NCI-H2227 treated with DMSO at 0.1 percent for 48 hours (cell line): ENCODE data around the gene FGFR3.

Experiments
- DNase-seq: peaks from one replicate; lab custom pipeline; 2025; lab: John Stamatoyannopoulos, UW

Gene FGFR3

GRCh38 chr4:1770245-1770644 is 22.8 kb upstream of the FGFR3 start:
- no peak for DNase-seq

DNA sequence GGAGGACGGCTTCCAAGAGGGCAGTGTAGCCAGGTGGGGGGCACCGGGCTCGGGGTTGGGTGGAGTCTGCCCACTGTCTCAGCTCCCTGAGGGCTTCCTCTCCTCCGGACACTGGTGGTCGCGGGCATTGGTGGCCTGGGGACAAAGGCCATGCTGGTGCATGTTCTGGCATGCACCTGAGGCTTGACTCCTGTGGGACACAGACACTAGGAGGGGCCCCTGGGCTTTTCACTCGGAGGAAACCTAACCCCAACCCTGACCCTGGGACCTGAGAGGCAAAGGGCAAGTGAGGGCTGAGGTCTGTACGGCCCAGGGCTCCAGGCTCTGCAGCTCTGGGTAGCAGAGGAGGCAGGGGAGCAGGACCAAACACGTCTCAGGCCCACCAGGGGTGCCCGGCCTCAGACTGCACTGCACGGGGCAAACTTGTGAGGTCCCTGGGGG is 22.3 kb upstream of the FGFR3 start:
- no peak for DNase-seq

GRCh38 chr4:1771555-1772305 is 21.4 kb upstream of the FGFR3 start:
- DNase-seq: no peak

GRCh38 chr4:1772853-1773538 is 20.1 kb upstream of the FGFR3 start:
- DNase-seq: no peak

DNA sequence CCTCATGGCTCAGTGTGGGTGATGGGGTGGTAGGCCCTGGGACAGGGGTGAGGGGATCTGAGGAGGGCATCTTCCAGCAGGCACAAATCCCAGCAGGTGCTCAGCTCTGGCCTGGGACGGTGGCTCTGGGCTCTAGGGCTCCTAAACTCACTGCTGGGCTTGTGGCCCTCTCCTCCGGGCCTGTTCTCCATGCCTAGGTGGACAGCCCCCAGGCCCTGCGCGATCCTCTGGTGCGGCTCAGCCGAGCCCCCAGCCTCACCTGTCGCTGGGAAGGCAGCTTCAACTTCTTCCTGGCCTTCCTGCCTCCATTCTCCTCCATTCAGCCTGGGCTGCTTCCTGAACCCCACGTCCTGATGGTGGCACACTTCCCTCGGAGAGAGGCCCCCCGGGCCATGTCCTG is 19.3 kb upstream of the FGFR3 start:
- no peak for DNase-seq

- DNase-seq: no peak
Observed at GRCh38 chr4:1775731-1776500, 17.2 kb upstream of the FGFR3 start.

- DNase-seq: no peak
Observed at GRCh38 chr4:1776521-1777161, 16.5 kb upstream of the FGFR3 start.

GRCh38 chr4:1777822-1778641 is 15.1 kb upstream of the FGFR3 start:
- no peak for DNase-seq

- no peak for DNase-seq
Observed at GRCh38 chr4:1778642-1779392, 14.3 kb upstream of the FGFR3 start.

DNA sequence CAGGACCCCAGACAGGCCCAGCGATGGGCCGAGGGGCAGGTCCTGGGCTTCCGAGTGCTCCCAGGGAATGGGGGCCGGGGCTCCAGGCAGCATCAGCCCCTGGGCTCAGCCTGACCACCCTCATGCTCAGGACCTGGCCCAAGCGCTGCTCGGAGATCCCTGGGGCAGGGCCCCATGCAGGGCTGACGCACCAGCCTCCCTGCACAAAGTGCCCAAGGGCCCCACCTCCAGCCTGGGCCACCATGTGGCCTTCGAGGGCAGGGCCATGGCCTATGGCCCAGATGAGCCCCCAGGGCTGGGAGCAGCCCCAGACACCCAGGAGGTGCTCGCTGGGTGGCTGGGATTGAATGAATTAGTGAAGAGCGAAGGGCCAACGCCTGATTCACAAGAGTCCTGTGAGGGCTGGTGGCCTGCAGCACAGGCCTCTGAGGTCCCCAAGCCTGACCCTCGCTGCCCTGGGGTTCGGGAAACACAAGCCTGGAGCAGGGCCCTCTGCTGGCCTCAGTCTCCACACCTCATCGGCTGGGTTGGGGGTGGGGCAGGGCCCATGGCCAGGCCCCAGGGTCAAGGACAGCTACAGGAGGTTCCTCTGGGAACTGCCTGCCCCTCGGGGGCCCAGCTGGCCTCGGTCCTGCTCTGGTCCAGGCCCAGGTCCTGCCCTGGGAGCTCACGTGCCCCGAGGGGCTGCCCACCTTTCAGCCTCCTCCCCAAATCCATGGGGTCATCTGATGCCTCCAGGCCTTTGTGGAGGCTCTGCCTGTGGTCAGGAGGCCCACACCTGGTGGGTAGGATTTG is 13.3 kb upstream of the FGFR3 start:
- DNase-seq: no peak

- no peak for DNase-seq
Observed at GRCh38 chr4:1780435-1780834, 12.7 kb upstream of the FGFR3 start.

DNA sequence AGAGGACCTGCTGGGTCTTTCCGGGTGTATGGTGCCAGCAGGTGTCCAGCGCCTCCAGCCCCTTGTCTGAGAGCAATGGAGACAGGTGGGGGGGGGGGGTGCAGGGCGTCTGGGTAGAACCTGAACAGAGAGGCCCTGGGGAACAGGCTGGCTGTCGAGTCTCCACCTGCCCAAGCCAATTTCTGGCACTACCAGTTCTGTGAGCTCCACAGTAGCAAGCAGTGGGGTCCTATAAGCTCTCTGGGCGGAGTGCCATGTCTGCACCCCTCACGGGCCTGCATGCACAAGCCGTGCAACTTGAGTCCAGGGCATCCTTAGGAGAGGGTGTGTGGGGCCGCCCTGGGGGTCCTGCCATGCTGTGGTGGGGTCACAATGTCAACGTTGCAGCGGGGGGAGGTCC is 10.1 kb upstream of the FGFR3 start:
- no peak for DNase-seq

- DNase-seq: no peak
Observed at GRCh38 chr4:1783970-1784369, 9.1 kb upstream of the FGFR3 start.

DNA sequence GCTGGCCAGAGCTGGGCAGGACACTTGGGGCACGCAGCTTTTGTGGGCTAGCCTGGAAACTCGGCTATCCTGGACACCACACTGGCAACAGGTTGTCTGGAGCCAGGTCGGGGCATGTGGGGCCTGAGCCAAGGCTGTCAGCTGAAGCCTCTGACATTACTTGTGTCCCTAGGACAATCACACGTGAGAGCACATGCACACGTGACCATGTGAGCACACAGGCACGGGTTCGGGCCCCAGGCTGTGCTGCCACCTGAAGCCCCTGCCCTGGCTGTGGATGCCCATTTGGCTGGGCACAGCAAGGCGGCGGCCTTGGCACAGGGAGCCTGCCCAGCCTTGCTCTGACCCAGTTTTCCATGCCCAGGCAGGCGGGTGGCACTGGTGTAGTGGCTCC is 8.7 kb upstream of the FGFR3 start:
- no peak for DNase-seq

GRCh38 chr4:1784789-1785591 is 8.1 kb upstream of the FGFR3 start:
- DNase-seq: no peak

DNA sequence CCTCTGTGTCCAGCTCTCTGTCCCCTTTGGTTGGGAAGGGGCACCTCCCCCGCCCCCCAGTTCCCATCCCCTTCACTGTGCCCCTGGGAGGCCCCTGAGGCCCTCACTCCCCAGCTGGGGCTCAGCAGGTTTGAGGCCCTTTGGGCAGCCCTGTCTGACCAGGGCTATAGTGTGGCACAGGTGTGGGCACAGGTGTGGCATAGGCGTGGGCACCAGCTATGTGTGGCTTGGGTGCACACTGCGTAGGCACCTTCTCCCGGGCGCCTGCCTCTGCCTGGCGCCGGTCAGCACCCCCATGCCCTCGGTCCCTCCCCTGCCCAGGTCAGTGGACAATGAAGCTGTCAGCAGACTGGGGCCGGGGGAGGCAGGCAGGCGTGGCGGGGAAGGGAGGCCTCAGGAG is 7.5 kb upstream of the FGFR3 start:
- DNase-seq: no peak

GRCh38 chr4:1786544-1787362 is 6.3 kb upstream of the FGFR3 start:
- DNase-seq: no peak

- no peak for DNase-seq
Observed at GRCh38 chr4:1787411-1788077, 5.5 kb upstream of the FGFR3 start.
